ENCODE results near the gene CT45A8. TPM values are rescaled to one million over a fixed set of nuclear protein-coding genes. Genes with fewer than 3 reads are reported as not detected.

Gene CT45A8, protein sequence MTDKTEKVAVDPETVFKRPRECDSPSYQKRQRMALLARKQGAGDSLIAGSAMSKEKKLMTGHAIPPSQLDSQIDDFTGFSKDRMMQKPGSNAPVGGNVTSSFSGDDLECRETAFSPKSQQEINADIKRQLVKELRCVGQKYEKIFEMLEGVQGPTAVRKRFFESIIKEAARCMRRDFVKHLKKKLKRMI
- total RNA-seq: not detected in 2 replicates

DNA sequence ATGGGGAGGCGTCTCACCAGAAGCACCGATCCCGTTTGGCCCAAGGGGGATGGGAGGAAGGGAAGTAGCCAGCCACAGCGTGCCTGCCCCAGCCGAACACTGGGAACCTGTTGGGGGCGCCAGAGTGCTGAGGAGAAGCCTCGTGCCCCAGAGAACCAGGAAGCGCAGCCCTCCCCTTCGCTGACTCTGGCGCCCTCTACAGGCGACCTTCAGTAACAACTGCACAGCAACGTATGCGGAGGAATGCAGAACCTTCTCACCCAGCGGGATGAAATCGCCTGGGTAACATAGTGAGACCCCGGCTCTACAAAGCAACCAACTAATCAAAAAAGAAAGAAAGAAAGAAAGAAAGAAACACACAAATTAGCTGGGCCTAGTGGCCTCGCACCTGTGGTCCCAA, at the start of gene CT45A8:
Gene CT45A8 (minus strand): TSS at position 101 of the 400 bp plus-strand sequence. CDS start 3,755 bp downstream, outside the sequence.

DNA sequence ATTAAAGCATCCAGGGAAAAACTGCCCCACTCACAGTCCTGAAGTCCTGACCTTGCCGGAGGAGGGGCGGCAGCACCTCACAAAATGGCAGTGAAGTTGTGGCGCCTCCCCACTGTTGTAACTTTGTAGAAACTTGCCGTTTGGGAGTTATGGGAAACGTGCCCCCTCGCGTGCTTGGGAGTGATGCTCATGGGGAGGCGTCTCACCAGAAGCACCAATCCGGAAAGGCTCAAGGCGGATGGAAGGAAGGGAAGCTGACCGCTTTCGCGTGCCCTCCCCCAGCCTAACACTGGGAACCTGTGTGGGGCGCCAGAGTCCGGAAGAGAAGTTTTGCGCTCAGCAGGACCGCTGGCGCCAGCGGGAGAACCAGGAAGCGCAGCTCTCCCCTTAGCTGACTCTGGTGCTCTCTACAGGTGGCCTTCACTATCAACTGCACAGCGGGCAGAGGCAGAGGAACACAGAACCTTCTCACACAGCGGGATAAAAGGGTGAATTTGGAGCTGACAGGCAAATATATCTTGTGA, 39.0 kb upstream of the CT45A8 start, which contains the start of the genes CT45A10 and SAGE1:
Gene CT45A10 (minus strand): TSS at position 151 of the 524 bp plus-strand sequence. CDS start 8,100 bp downstream, outside the sequence.
Gene SAGE1 (plus strand): TSS at position 423 of the 524 bp plus-strand sequence. CDS start 2,527 bp downstream, outside the sequence.

GRCh38 chrX:135871712-135872111, 17.4 kb upstream of the CT45A8 start, which contains the start of gene CT45A9:
CT45A9 (minus strand) TSS chrX:135871812; CDS start chrX:135868061, 3,751 bp downstream.

GRCh38 chrX:135837180-135837579, 17.2 kb downstream of the CT45A8 start, which contains the start of gene CT45A7:
CT45A7 (minus strand) TSS chrX:135837280; CDS start chrX:135833533, 3,747 bp downstream.

GRCh38 chrX:135819912-135820311, 34.4 kb downstream of the CT45A8 start, which contains the start of gene CT45A2:
CT45A2 (minus strand) TSS chrX:135820012; CDS start chrX:135816265, 3,747 bp downstream.

GRCh38 chrX:135802687-135803086, 51.7 kb downstream of the CT45A8 start, which contains the start of gene CT45A6:
CT45A6 (minus strand) TSS chrX:135802787; CDS start chrX:135798993, 3,794 bp downstream.

Other genes with a start within 250 kb of the CT45A8 start
- gene CT45A1, start 140.9 kb downstream of the CT45A8 start, total RNA-seq: not detected in 2 replicates
- gene CT45A3, start 86.3 kb downstream of the CT45A8 start, total RNA-seq: not detected in 2 replicates
- gene CT45A5, start 69.0 kb downstream of the CT45A8 start, total RNA-seq: not detected in 2 replicates
- gene CT45A6, start 51.8 kb downstream of the CT45A8 start, total RNA-seq: not detected in 2 replicates
- gene CT45A2, start 34.5 kb downstream of the CT45A8 start, total RNA-seq: not detected in 2 replicates
- gene CT45A7, start 17.3 kb downstream of the CT45A8 start, total RNA-seq: not detected in 2 replicates
- gene CT45A9, start 17.3 kb upstream of the CT45A8 start, total RNA-seq: not detected in 2 replicates
- gene CT45A10, start 38.9 kb upstream of the CT45A8 start, total RNA-seq: not detected in 2 replicates
- not detected in 2 replicates for gene SAGE1, start 39.2 kb upstream of the CT45A8 start, total RNA-seq
- gene MMGT1, start 119.5 kb upstream of the CT45A8 start, total RNA-seq: 5.0 and 9.8 TPM in 2 replicates
- gene SLC9A6, start 130.9 kb upstream of the CT45A8 start, total RNA-seq: 10.2 and 15.9 TPM in 2 replicates